LNCaP clone FGC (cell line): Measurements from ENCODE around the gene CNNM3.
A peak's percentile ranks its signal among the peaks of the same experiment; 100 is the strongest.

Experiments
- DNase-seq: peaks from one replicate; pipeline ENCODE4 v3.0.0-alpha.2; 2011; ENCODE audit warnings: low read depth
- H3K4me3 ChIP-seq: 2 replicates; pipeline ENCODE4 v1.5.1; 2011; ENCODE audit warnings: mild to moderate bottlenecking, low read depth, low read length, control low read depth
- TF ChIP-seq, protein P1 (sequence below): IDR thresholded peaks from 2 replicates; pipeline ENCODE4 v1.5.1; 2012; ENCODE audit warnings: mild to moderate bottlenecking; ENCODE audit not compliant: control insufficient read depth, insufficient read depth; ENCODE audit errors: extremely low read depth

Gene CNNM3

DNA sequence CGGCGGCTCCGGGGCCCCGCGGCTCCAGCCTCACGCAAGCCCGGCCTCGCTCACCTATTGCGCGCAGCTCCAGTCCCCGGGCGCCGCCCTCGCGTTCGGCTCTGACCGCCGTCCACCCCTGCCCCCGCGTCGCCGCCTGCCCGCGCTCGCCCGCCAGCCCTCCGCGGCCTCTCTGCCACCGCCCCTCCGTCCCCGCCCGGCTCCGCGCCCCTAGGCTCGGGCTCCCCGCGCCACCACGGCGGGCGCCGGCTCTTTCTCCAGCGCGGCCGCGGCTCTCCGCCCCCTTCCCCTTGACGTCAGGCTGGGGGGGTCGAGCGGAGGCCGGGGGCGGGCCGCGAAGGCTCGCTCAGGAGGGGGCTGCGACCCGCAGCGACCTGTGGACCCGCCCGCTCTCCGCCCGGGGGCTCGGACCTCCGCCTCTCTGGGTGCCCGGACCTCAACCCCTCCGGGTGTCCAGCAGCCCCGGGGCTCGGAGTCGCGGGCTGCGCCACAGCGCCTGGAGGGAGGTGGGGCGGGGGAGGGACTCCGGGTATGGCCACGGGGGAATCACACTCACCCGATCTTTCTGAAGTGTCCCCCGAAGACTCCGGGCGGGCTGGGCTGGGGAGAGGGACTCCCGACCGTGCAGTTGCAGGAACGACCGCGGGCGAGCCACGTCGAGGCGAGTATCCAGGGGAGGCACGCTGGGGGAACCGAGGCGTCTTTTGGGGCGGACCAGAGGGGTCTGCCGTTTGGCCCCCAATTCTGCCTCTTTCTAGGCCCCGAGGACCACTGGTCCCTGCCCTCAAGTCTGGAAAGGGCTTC lies 54.0 kb downstream of the CNNM3 start, which contains the start of gene SEMA4C:
SEMA4C (minus strand) TSS at position 259 of the 804 bp plus-strand sequence. CDS start 2,194 bp downstream, outside the sequence.
- H3K4me3 ChIP-seq: peak within 1 kb of the TSS; percentile 70
- TF ChIP-seq, protein P1, sequence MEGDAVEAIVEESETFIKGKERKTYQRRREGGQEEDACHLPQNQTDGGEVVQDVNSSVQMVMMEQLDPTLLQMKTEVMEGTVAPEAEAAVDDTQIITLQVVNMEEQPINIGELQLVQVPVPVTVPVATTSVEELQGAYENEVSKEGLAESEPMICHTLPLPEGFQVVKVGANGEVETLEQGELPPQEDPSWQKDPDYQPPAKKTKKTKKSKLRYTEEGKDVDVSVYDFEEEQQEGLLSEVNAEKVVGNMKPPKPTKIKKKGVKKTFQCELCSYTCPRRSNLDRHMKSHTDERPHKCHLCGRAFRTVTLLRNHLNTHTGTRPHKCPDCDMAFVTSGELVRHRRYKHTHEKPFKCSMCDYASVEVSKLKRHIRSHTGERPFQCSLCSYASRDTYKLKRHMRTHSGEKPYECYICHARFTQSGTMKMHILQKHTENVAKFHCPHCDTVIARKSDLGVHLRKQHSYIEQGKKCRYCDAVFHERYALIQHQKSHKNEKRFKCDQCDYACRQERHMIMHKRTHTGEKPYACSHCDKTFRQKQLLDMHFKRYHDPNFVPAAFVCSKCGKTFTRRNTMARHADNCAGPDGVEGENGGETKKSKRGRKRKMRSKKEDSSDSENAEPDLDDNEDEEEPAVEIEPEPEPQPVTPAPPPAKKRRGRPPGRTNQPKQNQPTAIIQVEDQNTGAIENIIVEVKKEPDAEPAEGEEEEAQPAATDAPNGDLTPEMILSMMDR: no peak
- DNase-seq: no peak

DNA sequence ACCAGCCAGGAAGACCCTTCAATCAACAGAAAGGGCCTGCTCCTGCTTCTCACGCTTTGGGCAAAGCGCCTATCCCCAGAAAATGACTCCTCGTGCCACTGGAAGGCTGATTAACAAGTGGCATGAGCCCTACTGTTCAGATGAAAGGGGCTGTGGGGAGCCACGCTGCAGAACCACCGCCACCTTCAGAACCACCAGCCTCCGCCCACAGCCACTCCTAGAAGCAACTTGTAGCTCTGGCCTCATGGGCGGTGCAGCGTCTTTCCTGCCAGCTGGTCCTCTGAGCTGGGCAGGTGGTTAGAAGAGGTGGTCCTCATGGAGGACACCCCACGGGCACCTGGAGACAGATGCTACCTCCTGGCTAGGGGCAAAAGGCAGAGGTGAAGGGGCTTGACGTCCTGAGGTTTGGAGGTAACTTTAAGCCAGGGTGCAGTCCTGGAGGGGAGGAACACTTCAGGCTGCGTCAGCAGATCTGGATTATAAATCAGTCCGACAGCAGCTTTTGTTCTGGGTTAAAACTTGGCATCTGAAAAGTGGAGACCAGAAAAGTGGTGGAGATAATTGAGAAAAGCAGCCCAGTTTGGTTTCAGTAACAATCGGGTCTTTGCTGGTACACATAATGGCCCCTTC lies 54.7 kb downstream of the CNNM3 start:
- TF ChIP-seq, protein P1: no peak
- H3K4me3 ChIP-seq: no peak overlapping the region; the same call in 1 of the 2 replicates
- DNase-seq: no peak

DNA sequence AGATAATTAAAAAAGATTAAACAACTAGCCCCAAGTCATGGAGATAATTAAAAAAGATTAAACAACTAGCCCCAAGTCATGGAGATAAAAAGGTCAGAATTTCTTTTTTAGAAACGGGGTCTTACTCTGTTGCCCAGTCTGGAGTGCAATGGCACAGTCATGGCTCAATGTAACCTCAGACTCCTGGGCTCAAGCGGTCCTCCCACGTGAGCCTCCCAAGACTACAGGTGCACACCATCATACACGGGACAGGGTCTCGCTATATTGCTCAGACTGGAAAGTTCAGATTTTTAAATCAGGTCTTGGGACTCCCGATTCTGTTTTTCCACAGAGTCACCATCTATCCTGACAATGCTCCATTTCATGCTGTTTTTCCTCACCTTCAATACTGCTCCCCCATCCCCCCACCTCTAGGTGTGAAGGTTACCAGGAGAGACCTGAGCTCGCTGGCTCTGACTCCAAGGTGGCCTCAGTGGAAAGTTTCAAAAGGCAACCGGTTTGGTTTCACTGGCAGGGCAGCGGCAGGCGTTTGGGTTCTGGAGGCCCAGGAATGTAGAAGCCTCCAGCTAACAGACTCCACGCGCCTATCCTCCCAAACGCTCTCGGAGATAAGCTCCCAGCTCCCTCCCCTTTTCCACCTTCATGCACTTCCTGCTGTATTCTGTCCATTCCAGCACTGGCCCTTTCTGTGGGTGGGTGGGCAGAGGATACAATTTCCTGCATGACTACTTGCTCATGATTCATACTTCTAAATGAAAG lies 56.7 kb downstream of the CNNM3 start:
- H3K4me3 ChIP-seq: no peak overlapping the region
- TF ChIP-seq, protein P1: no peak
- DNase-seq: no peak

DNA sequence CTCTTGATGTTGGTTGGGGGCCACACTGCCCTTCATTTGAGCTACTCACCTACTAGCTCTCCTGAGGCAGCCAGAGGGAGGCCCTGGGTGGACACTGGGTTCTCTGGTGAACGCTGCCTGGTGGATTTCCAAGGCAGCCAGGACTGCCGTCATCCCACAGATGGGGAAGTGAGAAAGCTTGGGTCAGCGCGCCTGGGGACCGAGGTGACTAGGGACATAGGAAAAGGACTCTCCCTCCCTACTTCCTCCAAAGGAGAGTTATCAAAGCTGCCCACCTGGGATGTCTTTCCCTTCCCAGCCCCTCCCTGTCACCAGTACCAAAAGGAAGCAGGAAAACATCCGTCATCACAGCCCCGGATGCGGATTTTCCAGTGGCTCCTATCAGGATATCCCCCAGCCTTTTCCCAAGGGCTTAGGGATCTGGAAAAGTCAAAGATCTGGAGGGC lies 57.6 kb downstream of the CNNM3 start:
- no peak overlapping the region for H3K4me3 ChIP-seq
- TF ChIP-seq, protein P1: no peak
- no peak for DNase-seq

DNA sequence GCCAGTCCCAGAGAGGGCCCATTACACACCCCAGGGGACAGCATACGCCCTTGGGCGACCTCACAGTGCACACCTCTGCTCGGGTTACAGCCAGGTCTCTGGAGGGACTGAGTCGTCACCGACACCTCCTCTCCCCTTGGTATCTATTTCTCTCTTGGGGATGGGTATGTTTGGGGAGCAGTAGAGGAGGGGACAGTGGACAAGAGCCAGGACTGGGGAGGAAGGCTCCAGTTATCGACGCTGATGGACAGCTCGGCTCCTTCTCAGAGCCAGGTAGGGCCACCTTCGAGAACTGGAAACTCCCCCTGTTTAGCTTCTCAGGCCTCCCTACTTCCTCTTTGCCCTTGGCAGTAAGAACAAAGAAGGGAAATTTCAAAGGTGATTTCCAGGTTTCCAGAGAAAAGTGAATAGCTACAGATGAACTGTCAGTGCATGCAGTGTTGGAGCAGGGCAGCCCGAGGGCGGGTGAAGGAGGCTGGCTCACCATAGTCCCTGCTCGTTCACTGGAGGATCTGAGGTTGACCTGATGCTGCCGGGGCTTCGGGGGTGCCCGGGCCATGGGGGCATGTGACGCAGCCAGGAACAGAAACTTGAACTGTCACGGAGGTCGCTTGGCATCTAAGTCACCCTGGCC lies 58.2 kb downstream of the CNNM3 start:
- TF ChIP-seq, protein P1: no peak
- no peak overlapping the region for H3K4me3 ChIP-seq
- DNase-seq: no peak

DNA sequence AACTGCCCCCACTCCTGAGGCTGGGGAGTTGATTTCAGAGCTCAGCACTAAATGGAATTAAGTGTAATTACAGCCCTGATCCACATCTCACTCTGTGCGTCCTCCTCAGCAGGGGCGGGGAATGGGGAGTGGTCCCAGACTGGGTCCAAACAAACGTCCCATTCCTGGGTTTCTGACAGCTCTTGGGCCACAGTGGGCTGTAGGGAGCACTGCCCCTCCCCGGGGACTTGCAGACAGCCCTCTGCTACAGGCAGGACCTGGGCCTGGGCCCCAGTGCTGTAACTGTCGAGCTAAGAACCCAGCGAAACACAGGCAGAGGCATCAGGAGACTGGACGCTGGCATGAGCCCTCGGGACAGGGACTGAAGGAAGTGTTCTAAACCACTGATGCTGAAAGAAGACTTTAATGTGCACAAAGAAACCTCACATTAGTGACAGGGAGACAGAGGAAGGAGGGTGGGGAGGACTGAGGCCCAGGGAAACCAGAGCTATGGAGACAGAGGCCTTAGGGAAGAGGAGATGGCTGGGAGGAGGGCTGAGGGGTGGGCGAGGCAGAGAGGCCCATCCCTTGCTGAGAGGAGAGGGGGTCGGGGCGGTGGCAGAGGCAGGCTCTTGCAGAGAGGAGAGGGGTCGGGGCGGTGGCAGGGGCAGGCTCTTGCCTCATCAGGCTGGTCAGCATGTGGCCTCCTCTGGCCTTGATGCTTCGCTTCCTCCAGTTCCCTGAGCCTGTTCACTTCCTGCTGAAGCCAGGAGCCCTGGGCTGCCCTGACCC lies 59.6 kb downstream of the CNNM3 start:
- H3K4me3 ChIP-seq: no peak overlapping the region
- DNase-seq: no peak
- TF ChIP-seq, protein P1: no peak
